ENCODE measurements around the gene SDK2.
"Not testable (repeated sequence)": the region's sequence is repeated elsewhere in the genome, so short reads cannot be mapped to it uniquely, and the experiment has no call there.

SDK2 gene

DNA sequence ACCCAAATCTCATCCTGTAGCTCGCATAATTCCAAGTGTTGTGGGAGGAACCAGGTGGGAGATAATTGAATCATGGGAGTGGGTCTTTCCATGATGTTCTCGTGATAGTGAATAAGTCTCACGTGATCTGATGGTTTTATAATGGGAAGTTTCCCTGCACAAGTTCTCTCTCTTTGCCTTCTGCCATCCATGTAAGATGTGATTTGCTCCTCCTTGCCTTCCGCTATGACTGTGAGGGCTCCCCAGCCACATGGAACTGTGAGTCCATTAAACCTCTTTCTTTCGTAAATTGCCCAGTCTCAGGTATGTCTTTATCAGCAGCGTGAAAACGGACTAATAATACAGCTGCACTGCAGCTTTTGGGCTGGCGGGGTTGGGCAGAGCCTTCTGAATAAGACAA is 171.5 kb downstream of the SDK2 start:
- DNase-seq: not testable (repeated sequence)

DNA sequence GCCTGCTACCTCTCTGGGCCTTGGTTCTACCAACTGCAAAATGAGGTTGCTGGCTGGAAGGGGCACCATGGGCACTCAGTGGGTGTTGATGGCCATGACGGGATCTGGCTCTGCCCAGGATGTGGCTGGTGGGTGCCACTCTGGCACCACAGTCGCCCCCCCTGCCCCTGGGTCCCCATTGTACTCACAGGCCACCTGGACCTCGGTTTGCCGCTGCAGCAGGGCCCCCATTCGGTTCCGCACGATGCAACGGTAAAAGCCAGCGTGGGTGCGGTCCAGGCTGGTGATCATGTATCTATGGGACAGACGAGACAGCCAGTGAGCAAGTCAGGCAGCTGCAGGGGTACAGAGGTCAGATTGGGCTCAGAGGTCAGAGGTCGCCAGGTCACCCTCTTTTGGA is 172.3 kb downstream of the SDK2 start:
- no peak for DNase-seq

DNA sequence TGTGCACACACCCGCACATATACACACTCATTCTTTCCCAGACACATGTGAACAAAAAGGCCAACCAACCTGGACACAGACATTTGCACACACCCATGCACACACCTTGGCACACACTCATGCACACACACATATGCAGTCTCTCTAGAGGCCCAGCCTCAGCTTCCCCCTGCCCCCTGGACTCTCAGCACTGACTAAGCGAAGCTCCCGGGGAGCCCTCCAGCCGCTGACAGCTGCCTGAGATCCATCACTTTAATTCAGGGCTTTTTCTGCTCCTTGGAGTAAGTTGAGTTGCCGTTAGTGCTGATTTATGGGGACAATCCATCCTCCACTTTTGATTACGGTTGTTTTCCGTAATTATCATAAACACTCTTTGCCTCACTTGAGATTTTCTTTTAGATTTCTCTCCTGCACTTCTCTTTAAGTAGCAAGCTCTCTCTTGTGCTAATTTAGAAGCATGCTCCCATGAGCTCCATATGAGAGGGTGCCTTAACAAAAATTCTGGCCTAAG is 173.9 kb downstream of the SDK2 start:
- DNase-seq: no peak

DNA sequence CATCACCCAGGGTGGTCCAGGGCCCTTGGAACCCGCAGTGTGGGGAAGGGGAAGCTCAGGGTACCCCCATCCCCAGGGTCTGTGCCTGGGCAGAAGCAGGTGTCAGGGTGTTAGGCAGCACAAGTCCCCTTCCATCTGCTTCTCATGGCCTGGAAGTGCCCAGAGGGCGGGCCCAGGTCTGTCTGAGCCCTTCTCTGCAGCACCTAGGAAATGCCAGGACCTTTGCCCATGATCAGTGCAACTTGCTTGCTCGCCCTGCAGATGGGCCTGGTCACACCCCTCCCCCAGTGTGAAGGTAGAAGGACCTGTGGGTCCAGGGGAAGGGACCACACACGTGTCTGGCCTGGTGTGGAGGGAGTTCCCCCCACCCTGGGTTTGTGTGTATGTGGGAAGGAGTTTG is 174.9 kb downstream of the SDK2 start:
- DNase-seq: no peak

DNA sequence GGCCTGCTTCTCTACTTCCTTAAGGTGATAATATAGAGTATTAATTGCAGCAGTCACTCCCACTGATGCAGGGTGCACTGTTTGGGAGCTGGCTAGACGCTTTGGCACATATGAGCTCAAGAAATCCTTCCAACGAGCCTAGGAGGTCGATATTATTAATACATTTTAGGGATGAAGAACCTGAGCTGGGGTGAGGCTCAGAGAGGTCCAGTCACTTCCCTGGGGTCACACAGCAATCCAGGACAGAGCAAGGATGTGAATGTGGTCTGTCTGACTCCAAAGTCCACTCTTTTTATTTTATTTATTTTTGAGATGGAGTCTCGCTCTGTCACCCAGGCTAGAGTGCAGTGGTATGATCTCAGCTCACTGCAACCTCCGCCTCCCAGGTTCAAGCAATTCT is 176.0 kb downstream of the SDK2 start:
- no peak for DNase-seq

DNA sequence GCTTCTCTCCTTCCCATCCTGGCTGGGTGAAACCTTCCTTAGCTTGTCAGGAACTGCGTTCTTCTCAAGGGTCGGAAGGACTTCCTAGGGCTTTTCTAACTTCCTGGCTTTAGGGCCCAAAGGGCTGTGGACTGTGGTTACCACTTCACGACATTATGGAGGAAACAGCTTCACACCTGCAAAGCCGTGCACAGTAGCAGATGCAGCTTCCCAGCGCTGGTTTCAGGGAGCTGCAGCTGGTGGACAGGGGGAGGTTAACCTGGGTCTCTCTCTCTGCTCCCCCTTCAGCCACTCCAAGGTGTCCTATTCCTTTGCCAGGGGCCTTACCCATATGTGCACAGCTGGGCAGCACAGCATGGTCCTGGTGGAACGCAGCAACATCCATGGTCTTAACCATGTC is 176.6 kb downstream of the SDK2 start:
- DNase-seq: no peak

DNA sequence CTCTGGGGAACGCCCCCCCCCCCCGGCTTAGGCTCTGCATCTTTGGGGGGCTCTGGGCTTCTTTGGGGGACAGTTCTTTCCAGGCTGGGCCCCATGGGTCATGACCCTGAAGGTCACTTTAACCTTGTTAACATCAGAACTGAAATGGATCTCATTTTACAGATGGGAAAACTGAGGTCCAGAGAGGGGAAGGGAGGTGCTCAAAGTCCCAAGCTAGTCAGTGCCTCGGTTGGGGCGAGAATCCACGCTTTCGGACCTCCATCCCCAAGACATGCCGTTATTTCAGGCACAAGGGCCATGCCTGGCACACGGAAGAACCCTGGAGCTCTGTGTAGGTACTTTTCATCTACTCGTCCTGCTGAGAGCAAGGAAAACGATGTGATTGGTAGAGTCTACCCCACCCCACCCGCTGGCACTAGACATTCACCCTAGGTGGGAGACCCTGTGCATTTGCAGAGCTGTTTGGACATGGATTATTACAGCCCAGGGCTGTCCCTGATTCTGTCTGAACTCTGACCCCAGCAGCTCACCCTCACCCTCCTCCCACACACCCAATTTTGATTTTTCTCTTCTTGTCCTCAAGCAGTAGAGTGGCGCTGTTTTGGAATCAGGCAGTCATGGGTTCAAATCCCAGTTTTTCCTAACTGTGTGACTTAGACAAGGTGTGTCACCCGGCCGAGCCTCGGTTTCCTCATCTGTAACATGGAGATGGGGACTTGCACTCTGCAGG is 177.4 kb downstream of the SDK2 start:
- no peak for DNase-seq

DNA sequence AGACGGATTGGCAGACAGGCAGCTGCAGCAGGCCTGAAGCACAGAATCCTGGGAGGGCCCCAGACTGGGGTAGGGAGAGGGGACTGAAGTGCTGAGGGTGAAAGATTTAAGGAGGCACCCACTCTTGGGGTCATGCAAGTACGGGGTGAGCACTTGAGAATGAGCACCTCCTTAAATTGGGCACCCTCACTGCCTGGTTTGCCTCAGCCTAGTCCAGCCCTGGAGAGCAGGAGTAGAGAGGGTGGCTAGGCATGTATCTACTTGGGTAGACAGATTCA is 178.4 kb downstream of the SDK2 start:
- no peak for DNase-seq

DNA sequence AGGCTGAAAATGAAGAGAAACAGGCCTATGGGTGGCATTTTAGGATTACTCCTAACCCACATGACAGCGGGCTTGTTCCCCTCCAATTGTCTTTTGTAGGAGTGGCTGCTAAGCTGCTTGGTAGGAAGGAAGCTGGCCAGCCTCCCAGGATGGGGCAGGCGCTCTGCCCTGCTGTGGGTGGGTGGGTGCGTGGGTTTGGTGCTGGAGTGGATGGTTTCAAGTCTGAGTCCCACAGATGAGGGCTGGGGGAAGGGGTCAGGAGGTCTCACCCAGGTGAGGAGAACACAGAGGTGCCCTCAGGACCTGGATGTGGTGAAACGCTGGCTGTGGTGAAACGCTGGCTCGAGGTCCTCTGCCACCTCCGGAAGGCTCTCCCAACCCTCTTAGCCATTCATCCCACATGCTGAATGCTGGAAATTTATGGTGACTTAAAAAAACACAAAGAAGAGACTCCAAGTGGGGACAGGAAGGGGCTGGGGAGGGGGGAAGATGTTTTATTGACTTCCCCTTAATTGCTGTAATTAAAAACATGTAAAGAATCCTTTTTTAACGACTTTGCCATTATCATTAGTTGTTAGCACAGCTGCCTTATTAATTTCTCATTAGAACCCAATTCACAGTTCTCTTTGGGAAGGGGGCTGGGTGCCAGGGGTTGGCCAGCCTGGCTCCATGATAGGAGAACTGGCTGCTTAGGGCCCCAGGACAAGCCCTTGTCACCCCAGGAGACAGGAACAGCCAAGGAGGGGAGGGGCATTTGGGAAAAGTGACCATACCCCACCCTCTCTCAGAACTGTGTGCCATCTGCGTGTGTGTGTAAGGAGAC is 178.9 kb downstream of the SDK2 start:
- no peak for DNase-seq

DNA sequence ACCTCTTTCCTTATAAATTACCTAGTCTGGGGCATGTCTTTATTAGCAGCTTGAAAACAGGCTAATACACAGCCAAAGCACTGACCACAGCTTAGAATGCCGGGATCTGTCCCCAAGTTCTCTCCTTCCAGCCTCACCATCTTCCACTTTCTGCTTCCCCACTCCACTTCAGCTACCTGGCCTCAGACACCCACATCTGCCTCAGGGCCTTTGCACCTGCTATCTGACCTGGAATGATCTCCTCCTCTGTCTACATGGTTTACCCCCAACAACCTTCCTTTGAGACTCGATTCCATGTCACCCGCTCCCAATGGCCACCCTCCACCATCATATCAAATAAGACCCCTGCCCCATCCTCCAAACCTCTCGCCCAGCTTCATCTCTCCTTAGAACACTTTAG is 179.8 kb downstream of the SDK2 start:
- no peak for DNase-seq

DNA sequence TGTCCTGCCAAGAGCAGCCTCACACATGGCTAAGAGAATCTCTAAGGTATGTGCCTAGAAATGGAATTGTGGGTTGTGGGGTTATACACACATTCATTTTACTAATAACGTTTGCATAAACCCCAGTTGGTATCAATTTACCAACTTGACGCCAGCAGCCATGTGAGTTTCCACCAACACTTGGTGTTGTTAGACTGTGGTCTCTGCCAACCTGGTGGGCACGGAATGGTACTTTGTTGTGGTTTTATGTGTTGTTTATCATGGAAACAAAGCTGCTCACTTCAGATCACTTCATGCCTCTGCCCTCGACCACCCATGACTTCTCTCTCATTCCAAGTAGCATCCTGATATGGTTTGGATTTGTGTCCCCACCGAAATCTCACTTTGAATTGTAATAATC is 180.4 kb downstream of the SDK2 start:
- no peak for DNase-seq

DNA sequence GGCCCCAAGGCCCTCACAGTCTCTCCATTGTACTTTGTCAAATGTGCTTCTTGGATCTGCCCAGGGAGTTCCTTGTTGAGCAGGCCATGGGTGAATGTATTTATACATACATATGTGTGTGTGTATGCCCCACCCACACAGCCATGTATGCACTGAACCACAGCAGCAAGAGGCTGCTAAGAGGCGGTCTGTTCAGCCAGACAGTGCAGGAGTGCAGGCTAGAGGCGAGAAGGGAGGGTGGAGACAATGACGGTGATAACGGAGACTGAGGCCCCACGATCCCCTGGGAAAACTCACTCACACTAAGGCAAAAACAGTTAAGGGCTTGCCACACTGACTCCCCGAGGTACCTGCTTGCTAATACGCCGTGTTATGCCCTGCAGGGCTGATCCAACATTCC is 181.4 kb downstream of the SDK2 start:
- no peak for DNase-seq

DNA sequence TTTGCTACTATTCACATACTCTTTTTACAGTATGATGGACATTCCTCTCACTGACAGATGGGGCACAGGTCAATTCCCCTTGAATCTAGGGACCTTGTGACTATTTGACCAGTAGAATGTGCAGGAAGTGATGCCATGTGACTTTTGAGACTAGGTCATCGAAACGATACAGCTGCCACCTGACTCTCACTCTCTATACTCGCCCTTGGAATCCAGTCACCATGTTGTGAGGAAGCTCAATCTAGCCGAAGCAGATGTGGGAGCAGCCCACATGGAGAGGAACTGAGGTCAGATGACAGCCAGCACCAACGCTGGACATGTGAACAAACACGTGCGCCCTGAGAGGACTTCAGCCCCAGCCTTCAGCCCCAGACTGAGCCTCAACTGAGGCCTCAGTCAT is 184.3 kb downstream of the SDK2 start:
- DNase-seq: no peak

DNA sequence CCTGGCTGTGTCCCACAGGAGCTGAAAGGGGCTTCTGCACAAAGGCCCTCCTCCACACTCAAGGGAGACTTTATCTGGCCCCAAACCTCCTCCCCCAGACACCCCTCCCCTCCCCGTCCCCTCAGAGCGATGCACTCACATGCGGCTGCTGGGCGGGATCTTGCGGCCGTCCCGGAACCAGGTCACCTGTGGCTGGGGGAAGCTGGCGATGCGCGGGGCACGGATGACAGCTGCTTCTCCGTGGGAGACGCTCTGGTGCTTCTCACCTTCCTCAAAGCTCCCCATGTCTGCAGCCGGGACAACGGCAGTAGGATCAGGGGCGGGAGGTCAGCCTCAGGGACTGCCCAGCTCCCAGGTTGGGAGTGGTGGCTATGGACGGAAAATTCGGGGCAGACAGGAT is 188.5 kb downstream of the SDK2 start:
- DNase-seq: no peak

DNA sequence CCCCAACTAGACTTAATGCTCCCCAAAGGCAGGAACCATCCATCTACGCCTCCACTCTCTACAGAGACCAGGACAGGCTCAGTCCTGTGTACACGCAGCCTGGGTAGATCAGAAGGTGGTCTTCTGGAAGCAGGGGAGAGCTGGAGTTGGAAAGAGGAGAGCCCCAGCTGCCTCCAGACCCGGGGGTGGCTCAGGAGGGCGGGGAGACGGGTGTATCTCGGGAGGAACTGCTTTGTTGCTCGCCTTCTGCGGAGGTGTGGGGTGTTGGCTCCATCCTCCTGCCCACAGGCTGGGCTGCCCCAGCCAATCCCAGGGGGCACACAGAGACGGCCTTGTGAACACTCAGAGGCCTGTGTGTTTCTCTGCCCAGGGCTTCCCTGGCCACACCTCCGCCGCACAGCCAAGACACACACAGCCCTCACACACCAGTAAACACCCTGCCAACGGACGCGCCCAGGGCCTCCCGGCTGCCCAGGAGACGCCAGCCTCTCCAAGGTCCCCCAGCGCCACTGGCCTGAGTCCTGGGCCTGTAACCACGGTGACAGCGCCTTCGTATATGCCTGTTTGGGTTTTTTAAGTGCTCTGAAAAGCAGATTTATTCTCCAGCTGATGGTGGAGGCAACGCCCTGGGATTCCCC is 189.1 kb downstream of the SDK2 start:
- DNase-seq: no peak

DNA sequence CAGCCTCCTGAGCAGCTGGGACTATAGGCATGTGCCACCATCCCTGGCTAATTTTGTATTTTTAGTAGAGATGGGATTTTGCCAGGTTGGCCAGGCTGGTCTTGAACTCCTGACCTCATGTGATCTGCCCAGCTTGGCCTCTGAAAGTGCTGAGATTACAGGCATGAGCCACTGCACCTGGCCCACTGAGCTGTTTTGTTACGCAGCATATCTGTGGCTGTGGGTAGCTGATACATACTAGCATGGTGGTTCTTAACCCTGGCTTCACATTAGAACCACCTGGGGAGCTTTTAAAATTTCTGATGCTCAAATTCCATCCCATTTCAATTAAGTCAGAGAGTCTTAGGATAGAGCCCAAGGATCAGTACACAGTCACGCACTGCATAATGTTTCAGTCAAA is 190.8 kb downstream of the SDK2 start:
- not testable (repeated sequence) for DNase-seq

DNA sequence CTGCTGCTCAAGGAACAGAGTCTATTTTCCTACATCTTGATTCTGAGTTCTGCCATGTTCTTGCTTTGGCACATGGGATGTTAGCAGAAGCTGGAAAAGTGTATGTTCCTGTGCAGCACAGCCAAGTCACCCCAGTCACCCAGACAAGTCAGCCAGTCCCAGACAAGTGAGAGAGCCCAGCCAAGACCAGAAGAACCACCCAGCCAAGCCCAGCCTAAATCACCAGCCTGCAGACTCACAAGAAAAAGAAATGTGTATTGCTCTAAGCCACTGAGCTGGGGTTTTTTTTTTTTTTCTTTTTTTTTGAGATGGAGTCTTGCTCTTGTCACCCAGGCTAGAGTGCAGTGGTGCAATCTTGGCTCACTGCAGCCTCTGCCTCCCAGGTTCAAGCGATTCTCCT is 191.2 kb downstream of the SDK2 start:
- no peak for DNase-seq

DNA sequence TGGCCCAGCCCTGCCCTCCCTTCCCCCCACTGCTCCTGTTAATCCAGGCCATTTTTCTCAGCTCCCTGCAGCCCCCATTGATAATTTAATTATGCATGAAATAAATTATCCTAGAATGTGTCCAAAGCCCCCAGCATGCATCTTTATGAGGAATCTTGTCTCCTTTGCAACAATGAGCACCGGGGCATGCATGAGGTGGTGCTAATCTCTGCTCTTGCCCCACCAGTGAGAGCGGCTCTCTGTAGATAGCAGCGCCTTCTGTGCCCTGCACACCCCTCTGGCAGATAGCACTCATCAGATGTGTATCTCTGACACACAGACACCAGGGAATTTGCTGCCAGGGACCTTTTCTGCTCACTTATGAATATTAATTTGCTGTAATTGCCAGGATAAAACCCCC is 192.2 kb downstream of the SDK2 start:
- DNase-seq: no peak

DNA sequence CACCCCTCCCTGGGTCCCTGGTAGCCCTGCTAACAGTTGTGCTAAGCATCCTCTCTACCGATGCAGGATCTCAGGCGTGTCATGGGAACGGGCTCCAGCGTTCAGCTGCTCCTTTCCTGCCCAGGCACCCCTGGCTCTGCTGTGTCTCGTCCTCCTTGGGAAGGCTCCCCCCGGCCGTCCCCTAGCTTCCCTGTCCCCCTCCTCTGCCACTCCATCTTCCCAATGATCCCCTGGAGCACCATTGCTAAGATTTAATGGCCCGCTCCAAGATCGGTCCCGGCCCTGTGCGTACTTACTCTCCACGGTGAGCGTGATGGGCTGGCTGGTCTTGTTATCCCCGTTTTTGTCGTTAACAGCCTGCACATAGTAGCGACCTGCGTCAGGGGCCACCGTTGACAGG is 196.9 kb downstream of the SDK2 start:
- DNase-seq: no peak

DNA sequence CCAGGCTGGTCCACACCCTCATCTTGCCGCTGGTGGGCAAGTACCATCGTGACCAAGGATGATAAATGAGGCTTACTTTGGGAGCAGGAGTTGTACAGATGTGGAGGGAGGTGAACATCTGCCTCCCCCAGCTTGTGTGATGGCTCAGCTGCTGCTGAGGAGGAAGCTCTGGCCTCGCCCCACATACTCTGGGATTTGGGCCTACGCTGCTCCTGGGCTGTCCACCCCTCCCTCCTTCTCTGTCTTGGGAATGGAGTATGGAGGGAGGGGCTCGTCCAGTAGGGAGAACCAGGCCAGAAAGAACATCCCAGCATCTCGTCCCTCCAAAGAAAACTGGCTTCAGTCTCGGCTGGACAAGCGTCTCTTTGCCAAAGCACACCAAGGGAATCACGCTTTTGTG is 197.6 kb downstream of the SDK2 start:
- DNase-seq: no peak

DNA sequence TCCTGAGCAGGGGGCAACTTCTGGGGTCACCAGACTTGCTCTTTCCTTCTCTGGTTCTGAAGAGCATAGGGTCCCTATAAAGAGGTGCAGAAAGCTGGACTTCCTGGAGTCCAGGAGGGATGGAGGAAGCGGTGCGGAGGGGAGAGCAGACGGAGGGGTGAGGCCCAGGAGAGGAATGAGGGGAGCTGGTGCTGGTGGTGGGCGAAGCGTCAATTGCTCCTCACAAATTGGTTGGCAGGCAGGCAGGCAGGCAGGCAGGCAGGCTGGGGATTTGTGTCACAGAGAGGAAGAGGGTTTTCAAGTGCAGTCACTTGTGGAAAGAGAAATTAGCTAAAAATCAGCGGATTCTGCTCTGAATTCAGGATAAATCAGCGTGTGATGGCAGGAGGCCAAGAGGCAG is 198.8 kb downstream of the SDK2 start:
- no peak for DNase-seq

DNA sequence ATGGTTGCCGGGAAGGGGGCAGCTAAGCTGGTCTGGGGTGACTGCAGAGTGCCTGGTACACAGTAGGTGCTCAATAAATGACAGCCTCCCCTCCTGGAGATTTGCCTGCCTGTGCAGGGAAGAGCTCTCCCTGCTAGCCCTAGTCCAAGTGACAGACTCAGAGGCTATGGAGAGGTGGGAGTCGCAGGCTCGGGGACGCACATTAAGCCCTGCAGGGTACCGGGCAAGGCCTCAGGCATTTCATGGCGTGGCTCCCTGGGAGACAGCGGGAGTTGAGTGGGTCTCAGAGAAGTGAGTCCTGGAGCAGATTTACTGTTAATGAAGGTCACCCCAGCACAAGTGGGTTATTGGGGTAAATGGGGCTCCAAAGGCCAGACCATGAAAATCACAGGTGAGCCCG is 200.2 kb downstream of the SDK2 start:
- DNase-seq: no peak

DNA sequence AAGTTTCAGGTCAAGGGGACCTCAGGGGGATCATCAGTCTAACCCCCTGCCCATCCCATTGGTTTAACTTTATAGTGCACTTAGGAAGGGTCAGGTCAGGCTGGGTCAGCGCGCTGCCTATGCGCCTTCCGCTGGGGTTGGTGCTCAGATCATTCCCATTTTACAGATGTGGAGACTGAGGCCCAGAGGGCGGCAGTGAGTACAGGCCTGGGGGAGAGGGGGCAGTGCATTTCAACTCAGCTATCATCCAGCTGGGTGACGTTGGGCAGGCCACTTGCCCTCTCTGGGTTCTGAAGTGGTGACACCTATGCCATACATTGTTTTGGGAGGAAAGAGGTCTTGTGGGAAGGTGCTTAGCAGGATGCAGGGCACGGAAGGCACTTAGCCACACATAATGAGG is 204.6 kb downstream of the SDK2 start:
- DNase-seq: no peak

DNA sequence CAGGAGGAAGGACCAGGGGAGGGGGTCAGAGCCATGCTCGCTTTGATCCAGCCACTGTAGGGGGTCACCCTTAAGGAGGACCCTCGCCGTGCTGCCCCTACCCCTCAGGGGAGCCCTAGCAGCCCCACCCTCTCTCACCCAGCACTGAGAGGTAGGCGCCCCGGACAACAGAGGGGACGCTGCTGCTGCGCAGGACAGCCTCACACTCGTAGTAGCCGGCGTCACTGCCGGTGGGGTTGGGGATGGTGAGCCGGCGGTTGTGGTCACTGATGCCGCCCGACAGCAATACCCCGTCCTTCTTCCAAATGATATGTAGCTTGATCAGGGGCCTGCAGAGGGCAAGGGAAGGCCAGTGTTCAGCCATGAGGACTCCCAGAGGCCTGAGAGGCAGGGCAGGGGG is 206.4 kb downstream of the SDK2 start:
- DNase-seq: no peak
